Activated gamma-delta T cell treated with Interleukin-2 at 50 U/mL for 16 hours (primary cell): ENCODE data around the gene LPAR1.

Source experiments
- DNase-seq: peaks from one replicate; pipeline ENCODE4 v3.0.0-alpha.2; 2020

Gene LPAR1

DNA sequence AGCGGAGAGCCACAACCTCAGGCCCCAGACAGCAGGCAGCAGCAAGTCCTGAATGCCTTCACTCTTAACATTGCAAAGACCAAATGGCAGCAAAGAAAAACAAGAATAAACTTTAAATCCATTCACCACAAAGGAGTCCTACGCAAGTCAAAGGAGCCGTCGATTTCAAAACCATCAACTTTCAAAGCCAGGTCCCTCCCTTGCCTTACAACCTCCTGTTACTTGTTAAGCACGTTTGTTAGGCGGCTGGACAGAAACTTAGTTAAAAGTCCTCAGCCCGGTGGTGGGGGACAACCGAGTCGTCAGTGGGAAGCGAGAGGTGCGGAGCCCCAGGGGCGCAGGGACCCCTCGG, 938 bp downstream of the LPAR1 start:
- no peak for DNase-seq

GRCh38 chr9:111036946-111037345, 1.3 kb downstream of the LPAR1 start:
- no peak for DNase-seq

DNA sequence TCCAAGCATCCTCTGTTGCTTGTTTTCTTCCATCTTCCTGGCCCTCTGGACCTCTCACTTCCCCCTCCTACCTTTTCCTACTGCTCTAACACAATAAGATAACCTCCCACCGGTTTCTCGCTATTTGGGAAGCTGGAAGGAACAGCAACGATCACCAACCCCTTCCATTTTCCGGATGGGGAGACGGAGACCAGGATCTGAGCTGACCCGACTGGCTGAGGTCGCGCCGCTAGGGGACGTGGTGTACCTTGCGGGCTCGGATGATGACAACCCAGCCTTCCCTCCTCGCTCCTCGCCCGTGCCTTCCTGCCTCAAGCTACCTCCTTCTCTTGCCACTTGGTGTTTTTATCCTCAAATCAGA, 1.9 kb downstream of the LPAR1 start:
- DNase-seq, result no peak

GRCh38 chr9:111035543-111036428, 2.5 kb downstream of the LPAR1 start:
- DNase-seq, result no peak

- no peak for DNase-seq
Observed at GRCh38 chr9:111034898-111035539, 3.3 kb downstream of the LPAR1 start.

- no peak for DNase-seq
Observed at GRCh38 chr9:111034170-111034897, 3.9 kb downstream of the LPAR1 start.

DNA sequence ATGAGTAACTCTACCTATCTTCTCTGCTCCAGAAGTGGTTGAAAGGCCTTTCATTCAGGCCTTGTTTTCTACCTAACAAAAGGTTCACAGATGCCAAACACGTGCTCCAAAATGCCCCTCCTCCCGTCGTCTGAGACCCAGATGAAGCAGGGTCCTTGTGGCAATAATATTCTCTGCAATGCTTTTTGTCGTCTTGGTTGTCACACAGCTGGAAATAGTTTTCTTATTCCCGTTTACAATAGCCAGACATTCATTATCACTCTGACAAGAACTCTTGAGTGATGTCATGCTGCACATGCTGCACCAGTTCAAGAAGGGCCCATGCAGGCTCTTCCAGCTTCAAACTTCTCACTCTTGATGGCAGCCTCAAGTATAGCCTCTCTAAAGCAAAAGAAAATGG, 7.8 kb downstream of the LPAR1 start:
- no peak for DNase-seq

DNA sequence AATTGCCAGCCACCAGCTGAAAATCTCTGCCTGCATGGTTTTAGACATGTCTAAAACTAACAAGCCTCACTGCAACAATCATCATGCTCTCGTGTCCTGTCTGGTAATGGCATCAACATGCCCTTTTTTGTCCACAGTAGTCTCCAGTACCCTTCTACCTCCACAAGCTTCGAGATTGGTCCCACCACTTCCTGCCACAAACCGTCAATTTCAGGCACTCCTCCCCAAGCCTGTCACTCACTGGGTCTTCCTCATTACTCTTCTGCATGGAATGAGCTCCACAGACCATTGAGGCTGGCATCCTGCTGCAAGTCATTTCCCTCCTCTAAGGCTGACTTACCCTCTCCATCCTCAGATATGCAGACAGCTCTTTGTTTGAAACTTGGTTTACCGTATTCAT, 9.0 kb downstream of the LPAR1 start:
- no peak for DNase-seq

GRCh38 chr9:111027798-111028197, 10.5 kb downstream of the LPAR1 start:
- no peak for DNase-seq

DNA sequence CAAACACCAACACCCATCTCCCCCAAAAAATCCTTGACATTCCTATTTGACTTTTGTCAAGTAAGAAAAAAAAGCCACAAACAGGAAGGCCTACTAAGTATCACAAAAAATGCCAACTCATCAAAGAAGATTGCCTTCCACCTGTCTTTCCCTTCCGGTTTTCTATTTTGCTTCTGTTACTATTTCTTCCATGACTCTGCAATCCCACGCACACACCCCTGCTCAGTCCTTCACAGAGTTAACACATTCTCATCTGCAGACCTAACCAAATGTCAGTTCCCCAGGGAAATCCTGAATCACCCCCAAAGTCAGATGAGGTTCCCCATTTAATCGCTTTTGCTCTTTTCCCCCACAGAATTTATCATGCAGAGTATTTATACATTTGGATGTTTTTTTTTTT, 15.1 kb downstream of the LPAR1 start:
- no peak for DNase-seq

- DNase-seq, result no peak
Observed at GRCh38 chr9:111020594-111020993, 17.7 kb downstream of the LPAR1 start.

DNA sequence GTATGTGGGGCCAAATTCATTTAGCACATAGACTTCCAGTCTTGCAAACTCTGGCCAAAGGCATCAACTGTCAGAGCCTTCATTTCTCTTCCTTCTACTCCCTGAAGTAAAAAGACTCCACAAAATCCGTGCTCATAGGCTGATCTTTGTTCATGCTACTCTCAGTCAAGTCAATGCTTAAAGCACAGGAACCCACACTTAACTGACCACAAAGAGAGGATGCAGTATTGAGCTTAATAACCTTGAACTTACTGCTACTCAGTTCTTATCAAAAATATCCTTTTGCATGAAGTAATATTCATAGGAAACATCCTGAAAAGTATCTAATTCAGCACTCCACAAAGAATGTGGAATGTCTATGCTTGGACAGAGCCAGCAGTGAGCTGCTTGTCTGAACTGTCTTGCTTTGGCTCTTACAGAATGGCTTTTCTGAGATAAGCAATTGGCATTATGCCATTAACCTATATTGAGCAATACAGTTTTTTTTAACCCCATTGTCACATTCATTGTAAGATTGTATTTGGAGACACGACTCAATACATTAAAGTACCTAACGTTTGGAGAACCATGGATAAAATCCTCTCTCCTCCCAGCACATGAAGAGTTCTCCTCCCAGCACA, 21.7 kb downstream of the LPAR1 start:
- DNase-seq, result no peak

DNA sequence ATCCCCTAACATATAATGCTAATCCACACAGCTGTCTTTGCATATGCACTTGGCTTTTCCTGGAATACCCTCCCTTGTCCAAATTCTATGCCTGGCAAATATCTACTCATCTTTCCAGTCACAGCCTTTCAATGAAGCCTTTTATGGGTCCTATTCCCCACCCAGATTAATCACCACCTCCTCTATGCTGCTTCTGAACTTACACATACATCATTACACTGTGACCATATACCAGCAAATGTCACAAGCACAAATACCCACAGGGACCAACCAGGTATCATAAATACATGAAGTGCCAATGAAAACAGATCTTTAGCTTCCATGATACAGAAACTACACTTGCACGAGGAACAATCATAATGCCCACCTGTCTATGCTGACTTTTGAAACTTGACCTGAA, 22.3 kb downstream of the LPAR1 start:
- DNase-seq, result no peak

GRCh38 chr9:111013707-111014106, 24.6 kb downstream of the LPAR1 start:
- no peak for DNase-seq

DNA sequence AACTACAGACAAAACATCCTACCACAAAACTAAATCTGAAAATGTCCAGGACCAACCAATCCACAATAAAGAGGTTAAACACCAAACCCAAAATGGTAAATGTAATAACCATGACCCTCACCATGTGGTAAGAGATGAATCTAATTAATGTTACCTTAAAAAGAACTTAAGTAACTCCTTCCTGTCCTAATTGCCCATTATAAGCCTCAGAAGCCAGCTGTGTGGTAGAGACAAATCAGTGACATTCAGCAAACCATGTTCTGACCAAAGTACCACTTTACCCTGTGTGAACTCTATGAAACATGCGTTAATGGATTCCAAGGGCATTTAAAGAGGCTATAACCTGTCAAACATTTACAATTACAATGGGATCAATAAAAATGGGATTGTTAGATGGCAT, 25.0 kb downstream of the LPAR1 start:
- no peak for DNase-seq

DNA sequence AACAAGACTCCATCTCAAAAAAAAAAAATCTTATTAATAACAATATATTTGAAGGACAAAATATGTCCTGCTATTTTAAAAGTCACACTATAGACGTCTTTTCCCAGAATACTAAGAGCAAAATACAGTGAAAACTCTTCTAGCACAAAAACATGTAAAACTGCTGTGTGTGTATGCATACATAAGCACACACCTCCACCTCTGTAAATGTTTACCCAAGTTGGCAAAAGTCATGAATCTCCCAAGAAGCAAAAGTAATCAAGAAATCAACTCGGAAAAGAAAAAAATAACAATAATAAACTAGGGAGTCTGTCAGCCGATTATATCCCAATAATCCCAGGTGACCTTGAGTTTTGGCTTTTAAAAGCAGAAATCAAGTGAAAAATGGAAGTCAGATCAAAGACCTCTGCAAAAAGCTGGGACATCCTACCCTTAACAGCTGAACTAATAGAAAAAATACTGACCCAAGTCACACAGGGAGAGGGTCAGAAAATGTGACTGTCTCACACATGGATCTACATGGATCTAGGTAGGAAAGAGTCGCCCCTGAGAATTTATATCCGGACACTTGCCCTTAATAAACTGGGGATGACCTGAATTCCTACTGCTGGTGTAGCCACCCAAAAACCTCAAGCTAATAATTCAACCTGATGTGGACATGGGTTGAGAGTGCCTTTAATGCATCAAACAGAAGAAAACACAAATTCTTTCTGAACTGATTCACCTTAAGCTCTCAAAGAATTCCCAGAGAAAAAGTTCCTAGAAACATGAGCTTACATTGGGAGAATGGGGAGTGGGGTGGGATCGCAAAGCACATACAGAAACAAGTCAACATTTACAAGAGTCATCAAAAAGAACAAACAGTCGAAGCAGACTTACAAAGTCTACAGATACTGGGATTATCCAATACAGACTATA, 29.9 kb downstream of the LPAR1 start:
- no peak for DNase-seq

DNA sequence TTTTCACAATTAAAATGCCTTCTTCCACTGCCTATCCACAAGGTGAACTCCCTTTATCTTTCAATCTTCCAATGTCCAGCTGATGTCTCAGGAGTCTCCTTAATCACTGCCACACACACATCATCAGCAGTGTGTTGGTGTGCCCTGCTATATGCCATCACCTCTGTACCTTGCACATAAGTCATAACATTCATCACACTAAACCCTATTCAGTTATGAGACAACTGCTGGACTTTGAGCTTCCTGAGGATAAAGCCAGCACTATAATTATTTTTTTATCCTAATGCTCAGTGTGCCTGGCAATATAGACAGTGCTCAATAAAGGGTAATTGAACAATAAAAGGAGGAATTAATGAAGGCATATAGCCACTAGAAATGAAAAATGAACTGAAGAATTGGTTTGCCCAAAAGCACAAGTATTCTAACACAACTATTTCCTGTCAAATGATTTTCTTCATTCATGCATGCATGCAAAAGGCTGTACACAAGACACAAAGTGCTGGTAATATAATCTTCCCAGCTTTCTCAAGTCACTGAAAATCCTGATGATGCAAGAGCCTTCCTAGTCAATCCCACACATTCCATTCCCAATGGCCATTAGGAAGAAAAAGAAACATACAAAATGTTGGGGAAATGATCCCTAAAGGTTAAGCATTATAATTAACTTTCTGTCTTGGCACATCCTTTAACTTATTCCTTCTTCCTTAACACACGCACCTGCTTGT, 32.4 kb downstream of the LPAR1 start:
- no peak for DNase-seq

DNA sequence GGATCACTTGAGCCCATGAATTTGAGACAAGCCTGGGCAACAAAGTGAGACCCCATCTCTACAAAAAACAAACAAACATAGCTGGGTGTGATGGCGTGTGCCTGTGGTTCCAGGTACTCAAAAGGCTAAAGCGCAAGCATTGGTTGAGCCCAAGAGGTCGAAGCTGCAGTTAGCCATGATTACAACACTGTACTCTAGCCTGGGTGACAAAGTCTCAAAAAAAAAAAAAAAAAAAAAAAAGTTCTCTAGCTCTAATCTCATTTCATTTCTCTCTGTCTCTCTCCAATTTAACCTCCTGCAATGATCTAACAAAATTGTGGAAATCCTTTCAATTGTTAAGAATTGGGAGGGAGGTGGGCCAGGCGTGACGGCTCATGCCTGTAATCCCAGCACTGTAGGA, 33.3 kb downstream of the LPAR1 start:
- DNase-seq, result no peak

- no peak for DNase-seq
Observed at GRCh38 chr9:111003182-111003581, 35.1 kb downstream of the LPAR1 start.

DNA sequence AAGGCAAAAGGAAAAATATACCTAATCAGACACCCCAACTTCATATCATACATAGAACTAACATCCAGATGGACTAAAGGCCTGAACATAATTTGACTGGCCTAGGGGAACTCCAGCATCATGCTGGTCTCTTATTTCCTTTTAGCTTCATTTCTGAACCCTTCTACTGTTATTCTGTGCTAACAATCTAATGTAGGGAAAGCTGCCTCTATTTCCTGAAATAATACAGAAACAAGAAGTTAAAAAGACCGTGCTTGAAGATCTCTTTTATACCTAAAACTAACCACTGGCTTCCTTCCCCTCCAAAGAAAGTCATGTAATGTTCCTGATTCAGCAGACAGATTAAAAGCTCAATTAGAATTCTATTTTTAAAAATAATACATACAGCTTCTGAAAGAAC, 36.7 kb downstream of the LPAR1 start:
- DNase-seq, result no peak

GRCh38 chr9:111000202-111000601, 38.1 kb downstream of the LPAR1 start:
- no peak for DNase-seq

DNA sequence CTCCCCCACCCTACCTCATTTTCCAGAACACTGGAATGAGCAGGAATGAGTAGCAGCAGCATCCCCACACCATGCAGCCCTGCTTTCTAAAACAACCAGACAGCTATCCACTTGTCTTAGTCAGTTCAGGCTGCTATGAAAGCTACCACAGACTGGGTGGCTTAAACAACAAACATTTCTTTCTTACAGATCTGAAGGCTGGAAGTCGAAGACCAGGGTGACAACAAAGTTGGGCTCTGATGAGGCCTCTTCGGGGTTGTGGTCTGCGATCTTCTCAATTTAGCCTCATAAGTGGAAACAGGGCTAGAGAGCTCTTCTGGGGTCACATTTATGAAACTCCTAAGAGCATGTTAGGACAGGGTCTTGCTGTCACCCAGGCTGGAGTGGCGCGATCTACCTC, 38.9 kb downstream of the LPAR1 start:
- no peak for DNase-seq
